Ishikawa (cell line): ENCODE results near the gene SUPT20H.

ENCODE experiments used
- CEBPB ChIP-seq: IDR thresholded peaks from 2 replicates; pipeline ENCODE4 v1.6.1; 2012
- CREB1 ChIP-seq: IDR thresholded peaks from 2 replicates; pipeline ENCODE4 v1.6.1; 2012; ENCODE audit warnings: low read depth
- EGR1 ChIP-seq: IDR thresholded peaks from 2 replicates; pipeline ENCODE4 v1.6.1; 2012
- EP300 ChIP-seq: IDR thresholded peaks from 2 replicates; pipeline ENCODE4 v1.6.1; 2012; ENCODE audit warnings: borderline replicate concordance
- FOXM1 ChIP-seq: IDR thresholded peaks from 2 replicates; pipeline ENCODE4 v1.6.1; 2012; ENCODE audit warnings: low read depth, borderline replicate concordance
- NFIC ChIP-seq: IDR thresholded peaks from 2 replicates; pipeline ENCODE4 v1.6.1; 2012
- RAD21 ChIP-seq: IDR thresholded peaks from 2 replicates; pipeline ENCODE4 v1.6.1; 2012; ENCODE audit warnings: low read depth
- TAF1 ChIP-seq: IDR thresholded peaks from 2 replicates; pipeline ENCODE4 v1.6.1; 2012; ENCODE audit warnings: low read depth, mild to moderate bottlenecking
- TCF12 ChIP-seq: IDR thresholded peaks from 2 replicates; pipeline ENCODE4 v1.6.1; 2012; ENCODE audit warnings: low read depth
- TEAD4 ChIP-seq: IDR thresholded peaks from 2 replicates; pipeline ENCODE4 v1.6.1; 2012
- USF1 ChIP-seq: IDR thresholded peaks from 2 replicates; pipeline ENCODE4 v1.6.1; 2012
- YY1 ChIP-seq: IDR thresholded peaks from 2 replicates; pipeline ENCODE4 v1.6.1; 2012; ENCODE audit warnings: low read depth
- ZBTB7A ChIP-seq: IDR thresholded peaks from 2 replicates; pipeline ENCODE4 v1.6.1; 2012; ENCODE audit warnings: low read depth
- TF ChIP-seq, protein P1 (sequence below): IDR thresholded peaks from 2 replicates; pipeline ENCODE4 v1.6.1; 2012; ENCODE audit warnings: low read depth, mild to moderate bottlenecking
- TF ChIP-seq, protein P2 (sequence below): IDR thresholded peaks from 2 replicates; pipeline ENCODE4 v1.6.1; 2012

Gene SUPT20H

GRCh38 chr13:37046062-37046461, 13.4 kb downstream of the SUPT20H start:
- TF ChIP-seq, protein P1, sequence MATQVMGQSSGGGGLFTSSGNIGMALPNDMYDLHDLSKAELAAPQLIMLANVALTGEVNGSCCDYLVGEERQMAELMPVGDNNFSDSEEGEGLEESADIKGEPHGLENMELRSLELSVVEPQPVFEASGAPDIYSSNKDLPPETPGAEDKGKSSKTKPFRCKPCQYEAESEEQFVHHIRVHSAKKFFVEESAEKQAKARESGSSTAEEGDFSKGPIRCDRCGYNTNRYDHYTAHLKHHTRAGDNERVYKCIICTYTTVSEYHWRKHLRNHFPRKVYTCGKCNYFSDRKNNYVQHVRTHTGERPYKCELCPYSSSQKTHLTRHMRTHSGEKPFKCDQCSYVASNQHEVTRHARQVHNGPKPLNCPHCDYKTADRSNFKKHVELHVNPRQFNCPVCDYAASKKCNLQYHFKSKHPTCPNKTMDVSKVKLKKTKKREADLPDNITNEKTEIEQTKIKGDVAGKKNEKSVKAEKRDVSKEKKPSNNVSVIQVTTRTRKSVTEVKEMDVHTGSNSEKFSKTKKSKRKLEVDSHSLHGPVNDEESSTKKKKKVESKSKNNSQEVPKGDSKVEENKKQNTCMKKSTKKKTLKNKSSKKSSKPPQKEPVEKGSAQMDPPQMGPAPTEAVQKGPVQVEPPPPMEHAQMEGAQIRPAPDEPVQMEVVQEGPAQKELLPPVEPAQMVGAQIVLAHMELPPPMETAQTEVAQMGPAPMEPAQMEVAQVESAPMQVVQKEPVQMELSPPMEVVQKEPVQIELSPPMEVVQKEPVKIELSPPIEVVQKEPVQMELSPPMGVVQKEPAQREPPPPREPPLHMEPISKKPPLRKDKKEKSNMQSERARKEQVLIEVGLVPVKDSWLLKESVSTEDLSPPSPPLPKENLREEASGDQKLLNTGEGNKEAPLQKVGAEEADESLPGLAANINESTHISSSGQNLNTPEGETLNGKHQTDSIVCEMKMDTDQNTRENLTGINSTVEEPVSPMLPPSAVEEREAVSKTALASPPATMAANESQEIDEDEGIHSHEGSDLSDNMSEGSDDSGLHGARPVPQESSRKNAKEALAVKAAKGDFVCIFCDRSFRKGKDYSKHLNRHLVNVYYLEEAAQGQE, result no peak
- TF ChIP-seq TCF12 (no peak), FOXM1 (no peak), TEAD4 (no peak), USF1 (no peak), TAF1 (no peak), NFIC (no peak), CEBPB (no peak)

GRCh38 chr13:37040789-37041188, 18.7 kb downstream of the SUPT20H start:
- TF ChIP-seq, protein P2, sequence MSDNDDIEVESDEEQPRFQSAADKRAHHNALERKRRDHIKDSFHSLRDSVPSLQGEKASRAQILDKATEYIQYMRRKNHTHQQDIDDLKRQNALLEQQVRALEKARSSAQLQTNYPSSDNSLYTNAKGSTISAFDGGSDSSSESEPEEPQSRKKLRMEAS, result no peak
- TF ChIP-seq NFIC (no peak), ZBTB7A (no peak), CREB1 (no peak), FOXM1 (no peak), YY1 (no peak), TCF12 (no peak), TAF1 (no peak), TEAD4 (no peak), RAD21 (no peak)
- TF ChIP-seq, protein P1, result no peak

GRCh38 chr13:37039896-37040295, 19.6 kb downstream of the SUPT20H start:
- TF ChIP-seq USF1, result no peak
- no peak for TF ChIP-seq TEAD4
- TF ChIP-seq CREB1, result no peak

DNA sequence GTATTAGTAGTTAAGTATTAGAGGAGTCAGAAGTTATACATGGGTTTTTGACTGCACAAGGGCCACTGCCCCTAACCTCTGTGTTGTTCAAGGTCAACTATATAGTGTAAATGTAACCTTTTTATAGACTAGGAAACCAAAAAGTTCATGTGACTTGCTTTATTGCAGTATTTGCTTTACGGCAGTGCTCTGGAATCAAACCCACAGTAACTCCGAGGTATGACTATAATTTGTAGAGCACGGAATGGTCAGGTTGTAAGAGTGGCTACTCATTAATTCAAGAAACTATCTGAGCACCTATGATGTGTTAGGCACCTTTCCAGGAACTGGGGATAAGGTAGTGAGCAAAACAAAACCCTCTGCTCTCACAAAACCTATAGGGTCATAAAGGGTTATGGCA, 22.2 kb downstream of the SUPT20H start:
- TF ChIP-seq CEBPB, result no peak

- TF ChIP-seq FOXM1, result no peak
- TF ChIP-seq, protein P1, result no peak
- TF ChIP-seq USF1, result no peak
- TF ChIP-seq TEAD4, result no peak
- no peak for TF ChIP-seq YY1
- no peak for TF ChIP-seq CEBPB
- TF ChIP-seq NFIC, result no peak
- TF ChIP-seq EGR1, result no peak
- TF ChIP-seq ZBTB7A, result no peak
- no peak for TF ChIP-seq RAD21
- no peak for TF ChIP-seq TCF12
- no peak for TF ChIP-seq CREB1
- TF ChIP-seq EP300, result no peak
- TF ChIP-seq TAF1, result no peak
- TF ChIP-seq, protein P2, result no peak
These were observed 29.9 kb downstream of the SUPT20H start for GRCh38 chr13:37029617-37030016.
